GM12875 (cell line): ENCODE measurements around the gene RASAL3.

ENCODE experiments used
- H3K4me3 ChIP-seq: one replicate; pipeline ENCODE4 v1.5.1; 2011; ENCODE audit warnings: low read depth, low read length, control low read depth
- TF ChIP-seq, protein P1 (sequence below): IDR thresholded peaks from 2 replicates; pipeline ENCODE4 v1.5.1; 2011; ENCODE audit warnings: low read depth, mild to moderate bottlenecking, control low read depth, inconsistent platforms, low read length, moderate library complexity, borderline replicate concordance; ENCODE audit not compliant: insufficient read depth

The RASAL3 gene

DNA sequence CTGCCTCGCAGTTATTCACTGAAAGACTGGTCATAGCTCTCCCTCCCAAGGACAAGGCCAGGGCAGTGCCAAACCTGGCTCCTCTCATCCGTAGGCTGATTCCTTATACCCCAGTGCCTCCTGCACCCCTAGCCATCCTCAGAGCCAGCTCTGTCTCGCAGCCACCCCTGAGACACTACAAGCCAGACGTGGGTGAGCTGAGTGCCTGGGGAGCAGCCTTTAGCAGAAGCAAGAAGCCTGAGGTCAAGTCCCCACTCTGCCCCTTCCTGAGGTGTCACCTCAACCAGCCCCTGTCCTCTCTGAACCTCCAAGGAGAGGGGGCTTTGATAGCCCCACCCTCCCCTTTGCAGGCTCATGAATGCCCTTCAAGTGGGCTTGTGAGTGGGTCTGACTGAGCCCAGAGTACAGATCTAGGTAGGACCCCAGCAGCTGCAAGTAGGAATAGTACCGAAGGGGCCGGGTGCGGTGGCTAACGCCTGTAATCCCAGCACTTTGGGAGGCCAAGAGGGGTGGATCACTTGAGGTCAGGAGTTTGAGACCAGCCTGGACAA, 30.8 kb downstream of the RASAL3 start:
- TF ChIP-seq, protein P1, sequence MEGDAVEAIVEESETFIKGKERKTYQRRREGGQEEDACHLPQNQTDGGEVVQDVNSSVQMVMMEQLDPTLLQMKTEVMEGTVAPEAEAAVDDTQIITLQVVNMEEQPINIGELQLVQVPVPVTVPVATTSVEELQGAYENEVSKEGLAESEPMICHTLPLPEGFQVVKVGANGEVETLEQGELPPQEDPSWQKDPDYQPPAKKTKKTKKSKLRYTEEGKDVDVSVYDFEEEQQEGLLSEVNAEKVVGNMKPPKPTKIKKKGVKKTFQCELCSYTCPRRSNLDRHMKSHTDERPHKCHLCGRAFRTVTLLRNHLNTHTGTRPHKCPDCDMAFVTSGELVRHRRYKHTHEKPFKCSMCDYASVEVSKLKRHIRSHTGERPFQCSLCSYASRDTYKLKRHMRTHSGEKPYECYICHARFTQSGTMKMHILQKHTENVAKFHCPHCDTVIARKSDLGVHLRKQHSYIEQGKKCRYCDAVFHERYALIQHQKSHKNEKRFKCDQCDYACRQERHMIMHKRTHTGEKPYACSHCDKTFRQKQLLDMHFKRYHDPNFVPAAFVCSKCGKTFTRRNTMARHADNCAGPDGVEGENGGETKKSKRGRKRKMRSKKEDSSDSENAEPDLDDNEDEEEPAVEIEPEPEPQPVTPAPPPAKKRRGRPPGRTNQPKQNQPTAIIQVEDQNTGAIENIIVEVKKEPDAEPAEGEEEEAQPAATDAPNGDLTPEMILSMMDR = no peak
- no peak overlapping the region for H3K4me3 ChIP-seq

DNA sequence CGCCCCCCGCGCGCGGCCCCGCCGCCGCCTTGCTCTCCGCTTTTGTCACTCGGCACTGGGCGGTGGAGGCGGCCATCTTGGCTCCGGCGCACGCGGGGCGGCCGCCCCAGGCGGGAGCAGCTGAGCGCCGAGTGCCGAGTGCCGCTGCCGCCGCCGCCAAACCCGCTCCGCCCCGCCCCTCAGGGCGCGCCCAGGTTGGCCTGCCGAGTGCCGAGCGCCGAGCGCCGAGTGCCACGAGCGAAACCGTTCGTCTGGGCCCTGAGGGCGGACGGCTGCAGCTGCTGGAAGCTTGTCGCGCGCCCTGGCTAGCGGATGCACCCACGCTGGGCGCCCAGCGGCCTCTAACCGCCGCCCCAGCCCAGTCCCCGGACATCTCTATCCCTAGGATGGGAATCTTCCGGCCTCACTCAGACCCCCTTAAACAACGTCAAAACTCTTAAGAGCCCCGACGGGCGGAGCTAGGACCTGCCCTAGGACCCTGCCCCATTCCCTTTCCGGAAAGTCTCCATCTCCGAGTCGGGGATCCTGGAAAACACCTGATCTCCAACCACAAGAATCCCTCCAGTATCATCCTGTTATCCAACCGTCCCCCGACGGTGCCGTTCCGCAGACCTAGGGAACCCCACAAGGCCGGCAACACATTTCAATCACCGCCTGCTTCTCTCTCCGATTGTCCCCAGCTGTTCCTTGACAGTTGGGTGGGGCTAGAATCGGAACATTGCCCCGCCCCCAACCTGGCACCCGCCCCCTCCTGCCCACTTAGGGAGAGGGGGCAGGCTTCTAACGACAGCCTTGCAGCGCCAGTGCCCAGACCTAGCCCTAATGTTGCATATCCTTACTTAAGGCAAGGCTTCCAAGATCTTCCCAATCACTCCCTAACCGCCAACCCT, 31.5 kb downstream of the RASAL3 start:
- TF ChIP-seq, protein P1 = no peak
- H3K4me3 ChIP-seq = peak overlapping the region; percentile 76

DNA sequence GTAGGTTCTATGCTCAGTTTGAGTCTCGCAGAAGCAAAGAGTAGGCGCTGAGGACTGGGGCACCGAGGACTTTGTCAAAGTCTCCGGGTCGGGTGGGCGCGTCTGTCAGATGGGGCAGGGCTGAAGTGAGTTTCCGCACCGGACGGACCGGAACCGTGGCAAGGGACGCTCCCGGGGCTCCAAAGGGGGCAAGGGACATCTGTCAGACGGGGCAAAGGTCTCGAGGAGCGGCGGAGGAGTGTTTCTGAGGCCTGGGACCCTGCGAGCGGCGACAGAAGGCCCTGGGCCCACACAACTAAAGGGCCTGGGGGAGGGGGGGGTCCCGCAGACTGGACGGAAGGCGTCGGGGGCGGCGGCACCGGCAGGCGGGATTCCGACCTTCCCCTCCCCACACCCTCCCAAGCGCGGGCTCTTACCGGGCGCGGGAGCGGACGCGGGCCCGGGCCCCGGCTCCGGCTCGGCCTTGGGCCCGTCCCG, 32.3 kb downstream of the RASAL3 start:
- peak overlapping the region; percentile 90 for H3K4me3 ChIP-seq
- TF ChIP-seq, protein P1 = no peak

DNA sequence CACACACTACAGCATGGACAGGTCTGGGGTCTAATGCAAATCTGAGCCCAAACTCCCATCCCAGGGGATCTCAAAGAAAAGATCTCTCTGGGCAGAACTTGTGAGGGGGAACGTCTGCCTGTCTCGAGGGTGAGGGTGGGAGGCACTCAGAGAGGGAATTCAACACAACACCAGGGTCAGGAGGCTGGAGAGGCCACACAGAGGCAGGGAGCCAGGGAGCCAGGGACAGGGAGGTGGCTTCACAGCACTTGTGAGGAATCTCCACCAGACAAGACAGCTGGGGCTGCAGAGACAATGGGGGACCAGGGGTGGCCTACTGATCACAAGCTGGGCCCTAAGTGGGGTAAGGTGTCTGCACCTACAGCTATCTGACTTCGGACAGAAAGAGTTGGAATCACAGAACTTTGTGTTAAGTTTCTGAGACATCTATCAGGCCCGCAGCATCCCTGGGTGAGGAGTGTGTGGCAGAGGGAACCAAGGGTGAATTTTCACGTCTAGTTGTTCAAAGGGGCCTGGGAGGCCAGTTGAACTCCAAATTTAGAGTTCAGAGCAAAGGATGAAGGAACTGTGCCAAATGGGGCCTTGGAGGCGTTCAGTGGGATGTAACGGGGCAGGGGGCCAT, 32.8 kb downstream of the RASAL3 start:
- TF ChIP-seq, protein P1 = no peak

DNA sequence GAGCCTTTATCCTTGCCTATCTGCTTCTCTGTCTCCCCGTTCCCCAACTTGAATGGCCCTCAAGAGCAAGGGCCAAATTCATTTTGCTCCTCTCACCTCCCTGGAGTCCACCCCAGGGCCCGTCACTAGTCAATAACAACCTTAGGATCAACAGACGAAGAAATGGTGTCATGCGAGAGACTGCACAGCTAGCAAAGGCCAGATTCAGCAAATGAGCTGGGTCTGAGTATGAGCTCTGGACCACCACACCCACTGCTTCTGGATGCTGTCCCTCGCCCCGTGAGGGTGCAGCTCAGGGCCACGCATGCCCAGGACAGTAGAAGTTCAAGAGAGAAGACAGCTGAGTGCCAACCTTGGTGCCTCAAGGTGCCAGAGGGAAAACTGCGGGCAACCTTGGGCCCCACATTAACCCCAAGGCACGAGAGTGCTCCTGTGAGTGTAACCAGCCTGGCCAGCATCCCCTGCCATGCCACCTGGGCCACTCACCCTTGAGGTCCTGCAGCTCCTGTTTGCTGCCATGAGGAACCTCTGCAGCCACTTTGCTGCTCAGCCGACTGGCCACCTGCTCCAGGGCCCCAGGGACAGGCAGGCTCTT, 33.7 kb downstream of the RASAL3 start:
- TF ChIP-seq, protein P1 = no peak
- H3K4me3 ChIP-seq = no peak overlapping the region

More for the DNA sequence above, 32.8 kb downstream of the RASAL3 start:
- peak overlapping the region; percentile 90 for H3K4me3 ChIP-seq

DNA sequence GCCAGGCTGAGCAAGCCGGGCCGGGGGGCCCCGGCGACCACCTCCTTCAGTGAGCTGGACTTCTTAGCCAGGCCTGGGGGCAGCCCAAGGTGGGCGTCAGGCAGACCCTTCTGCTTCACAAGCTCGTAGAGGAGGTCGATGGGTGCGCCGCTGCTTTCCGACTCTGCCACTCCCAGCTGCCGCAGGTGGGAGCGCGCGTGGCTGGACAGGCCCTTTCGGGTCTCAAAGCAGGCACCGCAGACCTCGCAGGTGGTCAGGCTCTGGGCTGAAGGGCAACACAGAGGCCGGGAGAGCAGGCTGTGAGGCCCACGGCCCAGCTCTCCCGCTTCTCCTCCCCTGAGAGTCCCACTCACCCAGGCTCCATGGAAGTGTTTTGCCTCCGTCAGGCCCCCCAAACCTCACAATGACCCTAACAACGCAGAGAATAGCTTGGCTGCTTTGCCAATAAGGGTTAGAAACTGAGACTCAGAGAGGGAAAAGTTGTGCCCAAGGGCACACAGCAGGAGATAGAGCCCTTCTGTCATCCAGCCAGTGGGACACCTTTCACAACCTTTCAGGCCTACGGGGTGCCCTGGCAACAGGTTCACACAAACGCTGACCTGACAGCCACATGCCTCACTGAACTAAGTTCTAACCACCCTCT, 34.4 kb downstream of the RASAL3 start:
- no peak overlapping the region for H3K4me3 ChIP-seq
- TF ChIP-seq, protein P1 = no peak
